ENCODE measurements around the gene C12orf42. TPM values are rescaled to one million over a fixed set of nuclear protein-coding genes. Genes with fewer than 3 reads are reported as not detected.

The C12orf42 gene
- total RNA-seq, 1 experiment from 2014 or later = not detected

- DNase-seq = no peak
- H3K4me3 ChIP-seq (ENCODE audit: insufficient read depth, low read depth, low read length) = no peak overlapping the region
- H3K27me3 ChIP-seq (ENCODE audit: control insufficient read depth, insufficient read depth, low read length) = no peaks in the 10 kb centered on the region
- no peaks in the 10 kb centered on the region for H3K36me3 ChIP-seq (replicated peaks; ENCODE audit: control insufficient read depth, insufficient read depth, low read length)
These were observed 72.8 kb downstream of the C12orf42 start for GRCh38 chr12:103422746-103423515.

- H3K27me3 ChIP-seq (ENCODE audit: control insufficient read depth, insufficient read depth, low read length) = no peaks in the 10 kb centered on the region
- DNase-seq = no peak
- H3K36me3 ChIP-seq (replicated peaks; ENCODE audit: control insufficient read depth, insufficient read depth, low read length) = no peaks in the 10 kb centered on the region
These were observed 73.4 kb downstream of the C12orf42 start for GRCh38 chr12:103422328-103422727.

GRCh38 chr12:103421402-103421801 lies 74.4 kb downstream of the C12orf42 start:
- H3K36me3 ChIP-seq (replicated peaks; ENCODE audit: control insufficient read depth, insufficient read depth, low read length) = no peaks in the 10 kb centered on the region
- no peak overlapping the region for H3K4me3 ChIP-seq (ENCODE audit: insufficient read depth, low read depth, low read length)
- DNase-seq = no peak
- no peaks in the 10 kb centered on the region for H3K27me3 ChIP-seq (ENCODE audit: control insufficient read depth, insufficient read depth, low read length)

More at GRCh38 chr12:103422328-103422727, 73.4 kb downstream of the C12orf42 start:
- no peak overlapping the region for H3K4me3 ChIP-seq (ENCODE audit: insufficient read depth, low read depth, low read length)

GRCh38 chr12:103415681-103416080 lies 80.1 kb downstream of the C12orf42 start:
- Histone ChIP-seq H3K27me3 (ENCODE audit: control insufficient read depth, insufficient read depth, low read length) (no peaks in the 10 kb centered on the region), H3K36me3 (replicated peaks; ENCODE audit: control insufficient read depth, insufficient read depth, low read length) (no peaks in the 10 kb centered on the region), H3K4me3 (ENCODE audit: insufficient read depth, low read depth, low read length) (no peak overlapping the region)
- no peak for DNase-seq

GRCh38 chr12:103401421-103401820 lies 94.3 kb downstream of the C12orf42 start:
- Histone ChIP-seq H3K27me3 (ENCODE audit: control insufficient read depth, insufficient read depth, low read length) (no peaks in the 10 kb centered on the region), H3K36me3 (replicated peaks; ENCODE audit: control insufficient read depth, insufficient read depth, low read length) (no peaks in the 10 kb centered on the region), H3K4me3 (ENCODE audit: insufficient read depth, low read depth, low read length) (no peak overlapping the region)
- peak; percentile 20 for DNase-seq

GRCh38 chr12:103399986-103400385 lies 95.8 kb downstream of the C12orf42 start:
- DNase-seq = no peak

GRCh38 chr12:103397536-103397935 lies 98.2 kb downstream of the C12orf42 start:
- Histone ChIP-seq H3K36me3 (replicated peaks; ENCODE audit: control insufficient read depth, insufficient read depth, low read length) (no peaks in the 10 kb centered on the region), H3K27me3 (ENCODE audit: control insufficient read depth, insufficient read depth, low read length) (no peaks in the 10 kb centered on the region), H3K4me3 (ENCODE audit: insufficient read depth, low read depth, low read length) (no peak overlapping the region)
- DNase-seq = no peak

More at GRCh38 chr12:103399986-103400385, 95.8 kb downstream of the C12orf42 start:
- no peaks in the 10 kb centered on the region for H3K36me3 ChIP-seq (replicated peaks; ENCODE audit: control insufficient read depth, insufficient read depth, low read length)
- H3K27me3 ChIP-seq (ENCODE audit: control insufficient read depth, insufficient read depth, low read length) = no peaks in the 10 kb centered on the region
- H3K4me3 ChIP-seq (ENCODE audit: insufficient read depth, low read depth, low read length) = no peak overlapping the region

GRCh38 chr12:103392722-103393121 lies 103.0 kb downstream of the C12orf42 start:
- no peaks in the 10 kb centered on the region for H3K27me3 ChIP-seq (ENCODE audit: control insufficient read depth, insufficient read depth, low read length)
- H3K4me3 ChIP-seq (ENCODE audit: insufficient read depth, low read depth, low read length) = no peak overlapping the region
- no peak for DNase-seq
- no peaks in the 10 kb centered on the region for H3K36me3 ChIP-seq (replicated peaks; ENCODE audit: control insufficient read depth, insufficient read depth, low read length)

GRCh38 chr12:103391103-103391502 lies 104.7 kb downstream of the C12orf42 start:
- Histone ChIP-seq H3K36me3 (replicated peaks; ENCODE audit: control insufficient read depth, insufficient read depth, low read length) (no peaks in the 10 kb centered on the region), H3K4me3 (ENCODE audit: insufficient read depth, low read depth, low read length) (no peak overlapping the region), H3K27me3 (ENCODE audit: control insufficient read depth, insufficient read depth, low read length) (no peaks in the 10 kb centered on the region)
- DNase-seq = no peak

GRCh38 chr12:103387385-103387784 lies 108.4 kb downstream of the C12orf42 start:
- no peak for DNase-seq
- Histone ChIP-seq H3K4me3 (ENCODE audit: insufficient read depth, low read depth, low read length) (no peak overlapping the region), H3K27me3 (ENCODE audit: control insufficient read depth, insufficient read depth, low read length) (no peaks in the 10 kb centered on the region), H3K36me3 (replicated peaks; ENCODE audit: control insufficient read depth, insufficient read depth, low read length) (no peaks in the 10 kb centered on the region)

- no peak overlapping the region for H3K4me3 ChIP-seq (ENCODE audit: insufficient read depth, low read depth, low read length)
- DNase-seq = no peak
- H3K27me3 ChIP-seq (ENCODE audit: control insufficient read depth, insufficient read depth, low read length) = no peaks in the 10 kb centered on the region
- H3K36me3 ChIP-seq (replicated peaks; ENCODE audit: control insufficient read depth, insufficient read depth, low read length) = no peaks in the 10 kb centered on the region
These were observed 109.3 kb downstream of the C12orf42 start for GRCh38 chr12:103386451-103386850.

- H3K36me3 ChIP-seq (replicated peaks; ENCODE audit: control insufficient read depth, insufficient read depth, low read length) = no peaks in the 10 kb centered on the region
- no peak for DNase-seq
- H3K4me3 ChIP-seq (ENCODE audit: insufficient read depth, low read depth, low read length) = no peak overlapping the region
- no peaks in the 10 kb centered on the region for H3K27me3 ChIP-seq (ENCODE audit: control insufficient read depth, insufficient read depth, low read length)
These were observed 112.9 kb downstream of the C12orf42 start for GRCh38 chr12:103382736-103383346.

- H3K27me3 ChIP-seq (ENCODE audit: control insufficient read depth, insufficient read depth, low read length) = no peaks in the 10 kb centered on the region
These were observed 113.6 kb downstream of the C12orf42 start for GRCh38 chr12:103382119-103382518.

GRCh38 chr12:103379670-103380069 lies 116.1 kb downstream of the C12orf42 start:
- H3K36me3 ChIP-seq (replicated peaks; ENCODE audit: control insufficient read depth, insufficient read depth, low read length) = no peaks in the 10 kb centered on the region
- no peak for DNase-seq
- no peak overlapping the region for H3K4me3 ChIP-seq (ENCODE audit: insufficient read depth, low read depth, low read length)
- H3K27me3 ChIP-seq (ENCODE audit: control insufficient read depth, insufficient read depth, low read length) = no peaks in the 10 kb centered on the region

More at GRCh38 chr12:103382119-103382518, 113.6 kb downstream of the C12orf42 start:
- H3K4me3 ChIP-seq (ENCODE audit: insufficient read depth, low read depth, low read length) = no peak overlapping the region
- DNase-seq = no peak
- H3K36me3 ChIP-seq (replicated peaks; ENCODE audit: control insufficient read depth, insufficient read depth, low read length) = no peaks in the 10 kb centered on the region

GRCh38 chr12:103373088-103373523 lies 122.7 kb downstream of the C12orf42 start:
- Histone ChIP-seq H3K36me3 (replicated peaks; ENCODE audit: control insufficient read depth, insufficient read depth, low read length) (no peaks in the 10 kb centered on the region), H3K27me3 (ENCODE audit: control insufficient read depth, insufficient read depth, low read length) (no peaks in the 10 kb centered on the region), H3K4me3 (ENCODE audit: insufficient read depth, low read depth, low read length) (no peak overlapping the region)
- no peak for DNase-seq
